Measurements from ENCODE around the gene GDI2.
A peak's percentile ranks its signal among the peaks of the same experiment; 100 is the strongest.

GDI2 gene

GRCh38 chr10:5818894-5819293 lies 5.7 kb upstream of the GDI2 start:
- H3K79me2 ChIP-seq (ENCODE audit: low read length), result peaks cover 15% of the 10 kb centered on the region
- H3K4me2 ChIP-seq (ENCODE audit: low read length), result peak overlapping the region; percentile 37; the same call in 1 of the 2 replicates
- no peaks in the 10 kb centered on the region for H4K20me1 ChIP-seq (ENCODE audit: insufficient read depth, low read length)
- no peak overlapping the region for H2AFZ ChIP-seq (ENCODE audit: low read depth, low read length)
- no peaks in the 10 kb centered on the region for H3K27me3 ChIP-seq (ENCODE audit: low read depth, low read length)
- no peak overlapping the region for H3K9ac ChIP-seq (ENCODE audit: low read length)
- H3K36me3 ChIP-seq (replicated peaks; ENCODE audit: low read depth, low read length), result peaks cover 3% of the 10 kb centered on the region
- H3K4me3 ChIP-seq (ENCODE audit: low read length), result no peak overlapping the region
- peaks cover 59% of the 10 kb centered on the region for H3K4me1 ChIP-seq (ENCODE audit: low read length)
- no peaks in the 10 kb centered on the region for H3K9me3 ChIP-seq (ENCODE audit: insufficient read depth, low read length)
- TF ChIP-seq EZH2phosphoT487 (IDR thresholded peaks at IDR 0.05; ENCODE audit: low read depth) (no peak), CTCF (IDR thresholded peaks at IDR 0.05; ENCODE audit: low read depth, low read length) (no peak)
- peak overlapping the region; percentile 57 for H3K27ac ChIP-seq (ENCODE audit: low read length)

DNA sequence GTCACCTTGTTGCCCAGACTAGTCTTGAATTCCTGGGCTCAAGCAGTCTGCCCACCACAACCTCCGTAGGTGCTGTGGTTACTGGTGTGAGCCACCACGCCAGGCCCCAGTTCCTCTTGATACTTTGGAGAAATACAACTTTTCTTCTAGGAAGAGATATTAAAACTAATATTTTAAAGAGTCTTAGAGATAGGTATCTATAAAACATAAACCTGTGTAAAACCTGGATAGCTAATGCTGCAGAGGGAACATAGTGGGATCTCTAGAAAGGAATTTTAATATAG lies 4.8 kb upstream of the GDI2 start:
- H4K20me1 ChIP-seq (ENCODE audit: insufficient read depth, low read length), result no peaks in the 10 kb centered on the region
- H3K4me1 ChIP-seq (ENCODE audit: low read length), result peaks cover 59% of the 10 kb centered on the region
- H3K9ac ChIP-seq (ENCODE audit: low read length), result no peak overlapping the region
- peaks cover 3% of the 10 kb centered on the region for H3K36me3 ChIP-seq (replicated peaks; ENCODE audit: low read depth, low read length)
- peak overlapping the region; percentile 75 for H3K27ac ChIP-seq (ENCODE audit: low read length)
- no peaks in the 10 kb centered on the region for H3K9me3 ChIP-seq (ENCODE audit: insufficient read depth, low read length)
- H3K79me2 ChIP-seq (ENCODE audit: low read length), result peaks cover 19% of the 10 kb centered on the region
- no peak overlapping the region for H3K4me3 ChIP-seq (ENCODE audit: low read length)
- H3K27me3 ChIP-seq (ENCODE audit: low read depth, low read length), result no peaks in the 10 kb centered on the region
- TF ChIP-seq EZH2phosphoT487 (IDR thresholded peaks at IDR 0.05; ENCODE audit: low read depth) (no peak), CTCF (IDR thresholded peaks at IDR 0.05; ENCODE audit: low read depth, low read length) (no peak)
- no peak overlapping the region for H2AFZ ChIP-seq (ENCODE audit: low read depth, low read length)
- peak overlapping the region; percentile 56; the same call in 1 of the 2 replicates for H3K4me2 ChIP-seq (ENCODE audit: low read length)

DNA sequence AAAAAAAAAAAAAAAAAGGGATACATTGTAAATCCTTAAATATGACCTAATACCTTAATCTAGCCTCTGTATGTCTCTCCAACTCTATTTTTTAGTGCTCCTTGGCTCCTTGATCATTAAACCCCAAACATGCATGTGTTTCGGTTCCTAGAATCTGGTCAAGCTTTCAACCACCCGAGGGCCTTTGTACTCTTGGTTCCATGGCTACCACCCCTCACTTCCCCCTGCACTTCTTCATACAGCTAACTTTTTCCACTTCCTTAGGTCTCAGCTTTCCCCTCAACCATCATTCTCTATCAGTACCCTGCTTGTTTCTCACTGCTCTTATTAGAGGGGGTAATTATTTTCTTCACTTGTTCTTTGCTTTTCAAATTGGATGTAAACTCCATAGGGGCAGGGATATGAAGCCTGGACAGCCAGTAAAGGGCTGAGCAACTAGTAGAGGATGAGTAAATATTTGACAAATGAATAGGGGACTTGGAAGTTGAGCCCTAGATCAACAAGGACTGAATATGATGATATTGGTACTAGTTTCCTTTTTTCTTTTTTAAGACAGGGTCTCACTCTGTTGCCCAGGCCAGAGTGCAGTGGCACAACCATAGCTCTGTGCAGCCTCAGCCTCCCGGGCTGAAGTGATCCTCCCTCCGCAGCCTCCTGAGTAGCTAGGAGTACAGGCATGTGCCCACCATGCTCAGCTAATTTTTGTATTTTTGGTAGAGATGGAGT lies 4.3 kb upstream of the GDI2 start:
- H3K79me2 ChIP-seq (ENCODE audit: low read length), result peaks cover 24% of the 10 kb centered on the region
- H3K27ac ChIP-seq (ENCODE audit: low read length), result peak overlapping the region; percentile 75
- H2AFZ ChIP-seq (ENCODE audit: low read depth, low read length), result no peak overlapping the region
- H3K9ac ChIP-seq (ENCODE audit: low read length), result peak overlapping the region; percentile 3; the same call in 1 of the 2 replicates
- peaks cover 59% of the 10 kb centered on the region for H3K4me1 ChIP-seq (ENCODE audit: low read length)
- TF ChIP-seq EZH2phosphoT487 (IDR thresholded peaks at IDR 0.05; ENCODE audit: low read depth), result no peak
- 0 out of 2 replicates have a peak, but pooled peaks have one; percentile 9 for TF ChIP-seq CTCF (IDR thresholded peaks at IDR 0.05; ENCODE audit: low read depth, low read length)
- H3K4me2 ChIP-seq (ENCODE audit: low read length), result peak overlapping the region; percentile 56
- no peak overlapping the region; the same call in 1 of the 2 replicates for H3K4me3 ChIP-seq (ENCODE audit: low read length)
- peaks cover 3% of the 10 kb centered on the region for H3K36me3 ChIP-seq (replicated peaks; ENCODE audit: low read depth, low read length)
- H3K9me3 ChIP-seq (ENCODE audit: insufficient read depth, low read length), result no peaks in the 10 kb centered on the region
- H4K20me1 ChIP-seq (ENCODE audit: insufficient read depth, low read length), result peaks cover 2% of the 10 kb centered on the region
- H3K27me3 ChIP-seq (ENCODE audit: low read depth, low read length), result no peaks in the 10 kb centered on the region

- peak overlapping the region; percentile 33; the same call in 1 of the 2 replicates for H3K9ac ChIP-seq (ENCODE audit: low read length)
- peaks cover 38% of the 10 kb centered on the region for H3K79me2 ChIP-seq (ENCODE audit: low read length)
- H3K27me3 ChIP-seq (ENCODE audit: low read depth, low read length), result no peaks in the 10 kb centered on the region
- H3K36me3 ChIP-seq (replicated peaks; ENCODE audit: low read depth, low read length), result peaks cover 4% of the 10 kb centered on the region
- H3K9me3 ChIP-seq (ENCODE audit: insufficient read depth, low read length), result no peaks in the 10 kb centered on the region
- H3K27ac ChIP-seq (ENCODE audit: low read length), result peak overlapping the region; percentile 75
- H3K4me3 ChIP-seq (ENCODE audit: low read length), result peak overlapping the region; percentile 35
- peak overlapping the region; percentile 56 for H3K4me2 ChIP-seq (ENCODE audit: low read length)
- peaks cover 61% of the 10 kb centered on the region for H3K4me1 ChIP-seq (ENCODE audit: low read length)
- H4K20me1 ChIP-seq (ENCODE audit: insufficient read depth, low read length), result peaks cover 15% of the 10 kb centered on the region
- no peak for TF ChIP-seq CTCF (IDR thresholded peaks at IDR 0.05; ENCODE audit: low read depth, low read length)
- no peak for TF ChIP-seq EZH2phosphoT487 (IDR thresholded peaks at IDR 0.05; ENCODE audit: low read depth)
- no peak overlapping the region for H2AFZ ChIP-seq (ENCODE audit: low read depth, low read length)
Measured at GRCh38 chr10:5816170-5816569, 2.9 kb upstream of the GDI2 start.
